Measurements from ENCODE around the gene NR3C1. TPM values are rescaled to one million over a fixed set of nuclear protein-coding genes. Genes with fewer than 3 reads are reported as not detected.

Gene NR3C1
- polyA plus RNA-seq, 1 donor (not counting 4 experiments of a cell fraction or from before 2014, with no cell fraction given), result 30.7 TPM

DNA sequence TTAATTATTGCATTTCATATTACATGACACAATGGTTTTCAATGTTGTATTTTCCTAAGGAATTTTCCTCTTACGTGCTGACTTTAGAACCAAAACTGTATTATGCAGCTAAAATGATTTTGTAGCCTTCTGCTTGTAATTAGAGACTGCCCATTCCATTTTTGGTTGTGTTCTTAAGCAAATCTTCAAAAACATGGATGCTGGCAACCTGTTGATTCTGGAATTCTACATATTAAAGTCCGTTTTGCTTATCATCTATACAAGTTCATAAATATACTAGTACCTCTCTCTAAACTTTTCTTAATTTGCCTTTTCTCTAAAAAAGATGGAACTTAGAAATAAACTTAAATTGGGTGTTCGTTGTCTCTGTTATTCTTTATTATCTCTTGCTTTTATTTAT lies 88.3 kb downstream of the NR3C1 start:
- Histone ChIP-seq H3K36me3 (ENCODE audit: control insufficient read depth in 2 of 2, extremely low read depth in 1 of 2, insufficient read depth in 2 of 2, low read length in 2 of 2) (peaks cover 0 to 13% of the 10 kb centered on the region in 2 experiments), H3K27ac (ENCODE audit: control insufficient read depth, insufficient read depth, low read length) (peak overlapping the region; percentile 8), H3K4me2 (ENCODE audit: control insufficient read depth, extremely low read depth, insufficient read depth, low read depth, low read length) (no peak overlapping the region), H3K9ac (ENCODE audit: control insufficient read depth, extremely low read depth, insufficient read depth, low read length) (no peak overlapping the region), H4K20me1 (ENCODE audit: control insufficient read depth, extremely low read depth, insufficient read depth, low read length) (no peaks in the 10 kb centered on the region), H3K4me3 (ENCODE audit: control insufficient read depth in 2 of 3, extremely low read depth in 1 of 3, insufficient read depth in 2 of 3, low read depth in 1 of 3, low read length in 3 of 3) (no peak overlapping the region), H3K27me3 (ENCODE audit: control insufficient read depth, extremely low read depth, insufficient read depth, low read length) (no peaks in the 10 kb centered on the region), H3K9me3 (ENCODE audit: control insufficient read depth, low read depth, low read length) (no peaks in the 10 kb centered on the region), H2AFZ (ENCODE audit: control insufficient read depth, low read length) (no peak overlapping the region), H3K4me1 (ENCODE audit: control insufficient read depth, extremely low read depth, insufficient read depth, low read length) (peaks cover 64% of the 10 kb centered on the region), H3K79me2 (ENCODE audit: control insufficient read depth, insufficient read depth, low read length) (peaks cover 60% of the 10 kb centered on the region), H3K9me1 (ENCODE audit: control insufficient read depth, extremely low read depth, insufficient read depth, low read length) (no peaks in the 10 kb centered on the region)
- DNase-seq (ENCODE audit: low read depth, low spot score), result no peak
- dilution Hi-C loops (cut with MboI; ENCODE audit: extremely low pct_ligation_motif_present, low sequenced_read_pairs), result no loop called here
- no peak for FAIRE-seq
- no peak for TF ChIP-seq EZH2 (IDR thresholded peaks at IDR 0.05; ENCODE audit: low read length)
- TF ChIP-seq, protein P1, sequence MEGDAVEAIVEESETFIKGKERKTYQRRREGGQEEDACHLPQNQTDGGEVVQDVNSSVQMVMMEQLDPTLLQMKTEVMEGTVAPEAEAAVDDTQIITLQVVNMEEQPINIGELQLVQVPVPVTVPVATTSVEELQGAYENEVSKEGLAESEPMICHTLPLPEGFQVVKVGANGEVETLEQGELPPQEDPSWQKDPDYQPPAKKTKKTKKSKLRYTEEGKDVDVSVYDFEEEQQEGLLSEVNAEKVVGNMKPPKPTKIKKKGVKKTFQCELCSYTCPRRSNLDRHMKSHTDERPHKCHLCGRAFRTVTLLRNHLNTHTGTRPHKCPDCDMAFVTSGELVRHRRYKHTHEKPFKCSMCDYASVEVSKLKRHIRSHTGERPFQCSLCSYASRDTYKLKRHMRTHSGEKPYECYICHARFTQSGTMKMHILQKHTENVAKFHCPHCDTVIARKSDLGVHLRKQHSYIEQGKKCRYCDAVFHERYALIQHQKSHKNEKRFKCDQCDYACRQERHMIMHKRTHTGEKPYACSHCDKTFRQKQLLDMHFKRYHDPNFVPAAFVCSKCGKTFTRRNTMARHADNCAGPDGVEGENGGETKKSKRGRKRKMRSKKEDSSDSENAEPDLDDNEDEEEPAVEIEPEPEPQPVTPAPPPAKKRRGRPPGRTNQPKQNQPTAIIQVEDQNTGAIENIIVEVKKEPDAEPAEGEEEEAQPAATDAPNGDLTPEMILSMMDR (optimal IDR thresholded peaks at IDR 0.05 in 1 of 3, IDR thresholded peaks at IDR 0.05 in 1 of 3, conservative IDR thresholded peaks at IDR 0.05 in 1 of 3; ENCODE audit: extremely low read depth in 1 of 3, insufficient read depth in 2 of 3, low read length in 3 of 3), result no peak

GRCh38 chr5:143314659-143315058 lies 88.8 kb downstream of the NR3C1 start:
- Histone ChIP-seq H3K9ac (ENCODE audit: control insufficient read depth, extremely low read depth, insufficient read depth, low read length) (no peak overlapping the region), H3K4me1 (ENCODE audit: control insufficient read depth, extremely low read depth, insufficient read depth, low read length) (peaks cover 64% of the 10 kb centered on the region), H3K27ac (ENCODE audit: control insufficient read depth, insufficient read depth, low read length) (peak overlapping the region; percentile 8)

More at GRCh38 chr5:143314659-143315058, 88.8 kb downstream of the NR3C1 start:
- peak; percentile 68 for FAIRE-seq
- dilution Hi-C loops (cut with MboI; ENCODE audit: extremely low pct_ligation_motif_present, low sequenced_read_pairs), result no loop called here
- H3K4me2 ChIP-seq (ENCODE audit: control insufficient read depth, extremely low read depth, insufficient read depth, low read depth, low read length), result peak overlapping the region; percentile 7
- H4K20me1 ChIP-seq (ENCODE audit: control insufficient read depth, extremely low read depth, insufficient read depth, low read length), result no peaks in the 10 kb centered on the region
- H3K27me3 ChIP-seq (ENCODE audit: control insufficient read depth, extremely low read depth, insufficient read depth, low read length), result no peaks in the 10 kb centered on the region
- H3K4me3 ChIP-seq (ENCODE audit: control insufficient read depth in 2 of 3, extremely low read depth in 1 of 3, insufficient read depth in 2 of 3, low read depth in 1 of 3, low read length in 3 of 3), result no peak overlapping the region
- TF ChIP-seq EZH2 (IDR thresholded peaks at IDR 0.05; ENCODE audit: low read length), result no peak
- TF ChIP-seq, protein P1 (optimal IDR thresholded peaks at IDR 0.05 in 1 of 3, IDR thresholded peaks at IDR 0.05 in 1 of 3, conservative IDR thresholded peaks at IDR 0.05 in 1 of 3; ENCODE audit: extremely low read depth in 1 of 3, insufficient read depth in 2 of 3, low read length in 3 of 3), result no peak
- DNase-seq (ENCODE audit: low read depth, low spot score), result no peak
- peaks cover 58% of the 10 kb centered on the region for H3K79me2 ChIP-seq (ENCODE audit: control insufficient read depth, insufficient read depth, low read length)
- H3K36me3 ChIP-seq (ENCODE audit: control insufficient read depth in 2 of 2, extremely low read depth in 1 of 2, insufficient read depth in 2 of 2, low read length in 2 of 2), result peaks cover 0 to 13% of the 10 kb centered on the region in 2 experiments
- H2AFZ ChIP-seq (ENCODE audit: control insufficient read depth, low read length), result no peak overlapping the region
- no peaks in the 10 kb centered on the region for H3K9me3 ChIP-seq (ENCODE audit: control insufficient read depth, low read depth, low read length)
- no peaks in the 10 kb centered on the region for H3K9me1 ChIP-seq (ENCODE audit: control insufficient read depth, extremely low read depth, insufficient read depth, low read length)

Measured in keratinocyte (primary cell).